ENCODE results near the gene OR51V1.

- TF ChIP-seq CTCF (IDR thresholded peaks at IDR 0.05; ENCODE audit: borderline replicate concordance, extremely low read depth, low read length, poor library complexity, severe bottlenecking): no peak
- TF ChIP-seq EZH2 (IDR thresholded peaks at IDR 0.05; ENCODE audit: borderline replicate concordance, low read depth, low read length, severe bottlenecking): no peak
Measured at GRCh38 chr11:5200582-5200981, at the start of gene OR51V1.

Data from DND-41 (cell line).